Measurements from ENCODE around the gene KIF13A. TPM values are rescaled to one million over a fixed set of nuclear protein-coding genes. Genes with fewer than 3 reads are reported as not detected.

Gene KIF13A
- total and polyA plus RNA-seq, 9 of the 15 experiments (the other 6 are each of a cell fraction or from before 2014, with no cell fraction given): 3.6 to 44.3 (median 29.7) TPM

DNA sequence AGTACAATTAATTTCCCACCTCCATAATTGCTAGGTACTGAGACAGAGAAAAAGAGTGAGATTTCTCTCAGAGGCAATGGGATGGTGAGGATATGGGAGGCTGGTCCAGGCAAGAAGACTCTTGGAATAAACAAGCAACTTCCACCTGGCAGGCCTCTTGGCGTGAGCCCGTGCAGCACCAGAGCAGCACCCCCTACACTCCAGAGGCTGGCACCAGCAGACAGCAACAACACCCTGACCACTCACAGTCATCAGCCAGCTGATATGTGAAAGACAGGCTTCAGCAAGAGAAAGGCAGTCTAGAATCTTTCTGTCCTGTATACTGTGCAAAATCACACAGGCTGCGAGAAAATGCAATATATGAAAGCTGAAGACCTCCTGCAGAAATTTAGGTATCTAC lies 59.7 kb downstream of the KIF13A start (continued):
- TF ChIP-seq TFAM (CRISPR knock-in tag; conservative IDR thresholded peaks at IDR 0.05) (no peak), ZNF41 (CRISPR knock-in tag; conservative IDR thresholded peaks at IDR 0.05) (no peak), THRAP3 (IDR thresholded peaks at IDR 0.05; ENCODE audit: borderline replicate concordance) (no peak), ZNF76 (CRISPR knock-in tag; IDR thresholded peaks at IDR 0.05; ENCODE audit: borderline replicate concordance) (no peak), ZNF146 (CRISPR knock-in tag; IDR thresholded peaks at IDR 0.05; ENCODE audit: unreplicated experiment) (no peak)
- TF ChIP-seq, protein P1, sequence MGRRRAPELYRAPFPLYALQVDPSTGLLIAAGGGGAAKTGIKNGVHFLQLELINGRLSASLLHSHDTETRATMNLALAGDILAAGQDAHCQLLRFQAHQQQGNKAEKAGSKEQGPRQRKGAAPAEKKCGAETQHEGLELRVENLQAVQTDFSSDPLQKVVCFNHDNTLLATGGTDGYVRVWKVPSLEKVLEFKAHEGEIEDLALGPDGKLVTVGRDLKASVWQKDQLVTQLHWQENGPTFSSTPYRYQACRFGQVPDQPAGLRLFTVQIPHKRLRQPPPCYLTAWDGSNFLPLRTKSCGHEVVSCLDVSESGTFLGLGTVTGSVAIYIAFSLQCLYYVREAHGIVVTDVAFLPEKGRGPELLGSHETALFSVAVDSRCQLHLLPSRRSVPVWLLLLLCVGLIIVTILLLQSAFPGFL (CRISPR knock-in tag; IDR thresholded peaks at IDR 0.05): no peak

- no peak for FAIRE-seq
- H2AFZ ChIP-seq (ENCODE audit: low read depth, low read length): no peak overlapping the region
- ATAC-seq: no peak
- WGBS (ENCODE audit: insufficient coverage, low coverage, missing lambda C conversion rate): 77% methylated on average over 4 of the region's 4 CpGs
- no peak overlapping the region for H3K4me3 ChIP-seq
- in situ Hi-C loops (cut with MboI): no loop called here
- no peak overlapping the region for H3K4me2 ChIP-seq (ENCODE audit: insufficient read depth, low read length)
- no peaks in the 10 kb centered on the region; the same call in 2 of the 3 replicates for H3K36me3 ChIP-seq (ENCODE audit: control insufficient read depth, insufficient read depth, low read length)
- no peak overlapping the region for H3K9ac ChIP-seq (ENCODE audit: insufficient read depth in 1 of 2, low read depth in 2 of 2, low read length in 2 of 2)
- peaks cover 5 to 33% of the 10 kb centered on the region in 2 experiments; a peak in 4 of 5 replicates for H3K4me1 ChIP-seq (replicated peaks in 1 of 2; ENCODE audit: control insufficient read depth in 2 of 2, insufficient read depth in 2 of 2, low read length in 2 of 2)
- no TSS peak for BruUV-seq (replicated peaks)
- POLR2A ChIA-PET: interaction anchor here (0.9 kb wide), 1 partner anchor 11 kb away, joined by 3 read pairs; no protein-coding TSS in a partner anchor
- no peaks in the 10 kb centered on the region for H3K9me3 ChIP-seq (replicated peaks; ENCODE audit: control insufficient read depth, insufficient read depth, low read depth, low read length)
- CTCF ChIA-PET (ENCODE audit: low intra/inter-chr PET ratio): no interaction called here
- no peak for DNase-seq (ENCODE audit: extremely low read depth in 1 of 4, low spot score in 3 of 4)
- no peaks in the 10 kb centered on the region for H3K27me3 ChIP-seq (ENCODE audit: control insufficient read depth in 2 of 2, insufficient read depth in 2 of 2, low read length in 2 of 2)
- H3K79me2 ChIP-seq (ENCODE audit: control insufficient read depth, insufficient read depth, low read length): peaks cover 89% of the 10 kb centered on the region
- H3K27ac ChIP-seq (ENCODE audit: extremely low read depth, low read depth, low read length): peak overlapping the region; percentile 30; the same call in 1 of the 3 replicates
- no peaks in the 10 kb centered on the region for H4K20me1 ChIP-seq (replicated peaks; ENCODE audit: control insufficient read depth, insufficient read depth, low read length)
- intact Hi-C loops (cut with micrococcal nuclease): no loop called here
- H3K9me1 ChIP-seq (ENCODE audit: control insufficient read depth, insufficient read depth, low read length): no peaks in the 10 kb centered on the region
- TF ChIP-seq CBFA2T3 (IDR thresholded peaks at IDR 0.05) (no peak), ZNF445 (CRISPR knock-in tag; IDR thresholded peaks at IDR 0.05; ENCODE audit: low read depth) (no peak), NCOR1 (IDR thresholded peaks at IDR 0.05) (no peak), L3MBTL2 (IDR thresholded peaks at IDR 0.05) (no peak), ZNF75A (CRISPR knock-in tag; IDR thresholded peaks at IDR 0.05) (no peak), FUS (optimal IDR thresholded peaks at IDR 0.05; ENCODE audit: low read depth, low read length) (no peak), HCFC1 (IDR thresholded peaks at IDR 0.05; ENCODE audit: low read depth, low read length) (no peak), SMAD4 (CRISPR knock-in tag; conservative IDR thresholded peaks at IDR 0.05) (peak; percentile 85), ATF2 (CRISPR knock-in tag; IDR thresholded peaks at IDR 0.05) (no peak), STAT5B (CRISPR knock-in tag; IDR thresholded peaks at IDR 0.05) (no peak), ETS2 (tag; IDR thresholded peaks at IDR 0.05; ENCODE audit: borderline replicate concordance, poor library complexity, severe bottlenecking) (no peak), OTX1 (CRISPR knock-in tag; IDR thresholded peaks at IDR 0.05) (no peak), PRPF4 (IDR thresholded peaks at IDR 0.05; ENCODE audit: insufficient read depth, low read depth, low read length, poor library complexity, severe bottlenecking) (no peak)
- TF ChIP-seq, protein P2, sequence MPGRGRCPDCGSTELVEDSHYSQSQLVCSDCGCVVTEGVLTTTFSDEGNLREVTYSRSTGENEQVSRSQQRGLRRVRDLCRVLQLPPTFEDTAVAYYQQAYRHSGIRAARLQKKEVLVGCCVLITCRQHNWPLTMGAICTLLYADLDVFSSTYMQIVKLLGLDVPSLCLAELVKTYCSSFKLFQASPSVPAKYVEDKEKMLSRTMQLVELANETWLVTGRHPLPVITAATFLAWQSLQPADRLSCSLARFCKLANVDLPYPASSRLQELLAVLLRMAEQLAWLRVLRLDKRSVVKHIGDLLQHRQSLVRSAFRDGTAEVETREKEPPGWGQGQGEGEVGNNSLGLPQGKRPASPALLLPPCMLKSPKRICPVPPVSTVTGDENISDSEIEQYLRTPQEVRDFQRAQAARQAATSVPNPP (IDR thresholded peaks at IDR 0.05; ENCODE audit: borderline replicate concordance, insufficient read depth, insufficient read length): no peak
These were observed 64.0 kb downstream of the KIF13A start for GRCh38 chr6:17923401-17923863.
